ENCODE results near the gene HMCN1. TPM values are rescaled to one million over a fixed set of nuclear protein-coding genes. Genes with fewer than 3 reads are reported as not detected.

Gene HMCN1
- total and polyA plus RNA-seq, 2 experiments from 2014 or later: 1.6 to 8.7 TPM

GRCh38 chr1:185819798-185820197, 85.6 kb downstream of the HMCN1 start:
- Histone ChIP-seq H4K20me1 (replicated peaks; ENCODE audit: insufficient read depth) (no peaks in the 10 kb centered on the region), H3K4me1 (ENCODE audit: insufficient read depth) (no peaks in the 10 kb centered on the region), H3K4me3 (no peak overlapping the region), H3K9me2 (ENCODE audit: insufficient read depth) (no peaks in the 10 kb centered on the region), H3K79me2 (replicated peaks; ENCODE audit: insufficient read depth) (no peaks in the 10 kb centered on the region), H3K36me3 (ENCODE audit: insufficient read depth) (no peaks in the 10 kb centered on the region), H3F3A (replicated peaks; ENCODE audit: low read depth) (no peaks in the 10 kb centered on the region), H3K27ac (ENCODE audit: low read depth) (no peak overlapping the region), H2AFZ (no peak overlapping the region), H3K27me3 (ENCODE audit: insufficient read depth) (no peaks in the 10 kb centered on the region), H3K4me2 (no peak overlapping the region)
- Mint-ChIP-seq H3K9me3 (no peaks in the 10 kb centered on the region), H3K27ac (no peak overlapping the region), H3K36me3 (ENCODE audit: low read depth) (peaks cover 3% of the 10 kb centered on the region; the same call in 1 of the 3 replicates), H3K4me1 (no peaks in the 10 kb centered on the region), H3K27me3 (ENCODE audit: insufficient read depth, low read depth, poor library complexity) (peaks cover 2% of the 10 kb centered on the region), H3K4me3 (no peak overlapping the region)
- TF ChIP-seq ETS1 (IDR thresholded peaks at IDR 0.05) (no peak), REST (IDR thresholded peaks at IDR 0.05; ENCODE audit: unreplicated experiment) (no peak), ZNF114 (CRISPR knock-in tag; IDR thresholded peaks at IDR 0.05) (no peak), POLR2AphosphoS5 (IDR thresholded peaks at IDR 0.05; ENCODE audit: low read depth) (no peak), CTCF (conservative IDR thresholded peaks at IDR 0.05; ENCODE audit: low read depth in 2 of 2) (no peak)
- DNase-seq (ENCODE audit: low spot score) (no peak), ATAC-seq (no peak)

GRCh38 chr1:185821612-185822385, 87.6 kb downstream of the HMCN1 start:
- H2AFZ ChIP-seq: no peak overlapping the region
- H3K4me1 ChIP-seq (ENCODE audit: insufficient read depth): no peaks in the 10 kb centered on the region
- Mint-ChIP-seq H3K27me3 (ENCODE audit: insufficient read depth, low read depth, poor library complexity) (peaks cover 2% of the 10 kb centered on the region), H3K36me3 (ENCODE audit: low read depth) (peaks cover 3% of the 10 kb centered on the region; the same call in 1 of the 3 replicates), H3K4me3 (no peak overlapping the region), H3K27ac (no peak overlapping the region), H3K4me1 (peaks cover 6% of the 10 kb centered on the region; the same call in 2 of the 3 replicates), H3K9me3 (no peaks in the 10 kb centered on the region; the same call in 2 of the 3 replicates)
- no peaks in the 10 kb centered on the region for H4K20me1 ChIP-seq (replicated peaks; ENCODE audit: insufficient read depth)
- ATAC-seq (no peak), DNase-seq (ENCODE audit: low spot score) (no peak)
- no peaks in the 10 kb centered on the region for H3K79me2 ChIP-seq (replicated peaks; ENCODE audit: insufficient read depth)
- H3K27ac ChIP-seq (ENCODE audit: low read depth): no peak overlapping the region
- no peaks in the 10 kb centered on the region for H3K27me3 ChIP-seq (ENCODE audit: insufficient read depth)
- no peaks in the 10 kb centered on the region for H3K9me2 ChIP-seq (ENCODE audit: insufficient read depth)
- no peak overlapping the region for H3K4me3 ChIP-seq
- H3K36me3 ChIP-seq (ENCODE audit: insufficient read depth): no peaks in the 10 kb centered on the region
- no peak overlapping the region for H3K4me2 ChIP-seq
- no peaks in the 10 kb centered on the region for H3F3A ChIP-seq (replicated peaks; ENCODE audit: low read depth)
- no peak for TF ChIP-seq EZH2 (IDR thresholded peaks at IDR 0.05; ENCODE audit: low read depth, unreplicated experiment)
- no peak; a peak in 1 of 4 replicates for TF ChIP-seq CTCF (conservative IDR thresholded peaks at IDR 0.05; ENCODE audit: low read depth in 2 of 2)
- TF ChIP-seq JUNB (IDR thresholded peaks at IDR 0.05; ENCODE audit: unreplicated experiment): no peak
- TF ChIP-seq EZH2phosphoT487 (IDR thresholded peaks at IDR 0.05; ENCODE audit: unreplicated experiment): no peak
- no peak for TF ChIP-seq ZNF331 (CRISPR knock-in tag; IDR thresholded peaks at IDR 0.05; ENCODE audit: low read depth)
- TF ChIP-seq ETS1 (IDR thresholded peaks at IDR 0.05): no peak
